ENCODE data around the gene HRK. TPM values are rescaled to one million over a fixed set of nuclear protein-coding genes. Genes with fewer than 3 reads are reported as not detected.

HRK gene
- polyA plus RNA-seq, 4 donors = 0.24 to 0.65 (median 0.45) TPM

GRCh38 chr12:116874324-116874995 lies 6.8 kb downstream of the HRK start:
- DNase-seq (ENCODE audit: low read depth in 4 of 4, low spot score in 3 of 4) = no peak

- no peak for DNase-seq (ENCODE audit: low read depth in 4 of 4, low spot score in 3 of 4)
These were observed 10.9 kb downstream of the HRK start for GRCh38 chr12:116870306-116870705.

- DNase-seq (ENCODE audit: low read depth in 4 of 4, low spot score in 3 of 4) = no peak
These were observed 13.7 kb downstream of the HRK start for GRCh38 chr12:116867523-116867922.

- DNase-seq (ENCODE audit: low read depth in 4 of 4, low spot score in 3 of 4) = no peak
These were observed 16.7 kb downstream of the HRK start for GRCh38 chr12:116864371-116865160.

- DNase-seq (ENCODE audit: low read depth in 4 of 4, low spot score in 3 of 4) = no peak
These were observed 17.9 kb downstream of the HRK start for GRCh38 chr12:116863275-116863767.

GRCh38 chr12:116862167-116862566 lies 19.1 kb downstream of the HRK start:
- DNase-seq (ENCODE audit: low read depth in 4 of 4, low spot score in 3 of 4) = no peak

GRCh38 chr12:116861320-116861719 lies 19.9 kb downstream of the HRK start:
- DNase-seq (ENCODE audit: low read depth in 4 of 4, low spot score in 3 of 4) = no peak

- no peak for DNase-seq (ENCODE audit: low read depth in 4 of 4, low spot score in 3 of 4)
These were observed 21.0 kb downstream of the HRK start for GRCh38 chr12:116860263-116860662.

GRCh38 chr12:116859079-116859478 lies 22.2 kb downstream of the HRK start:
- DNase-seq (ENCODE audit: low read depth in 4 of 4, low spot score in 3 of 4) = no peak

GRCh38 chr12:116856729-116857128 lies 24.5 kb downstream of the HRK start:
- DNase-seq (ENCODE audit: low read depth in 4 of 4, low spot score in 3 of 4) = no peak

GRCh38 chr12:116855744-116856470 lies 25.3 kb downstream of the HRK start:
- no peak for DNase-seq (ENCODE audit: low read depth in 4 of 4, low spot score in 3 of 4)

- DNase-seq (ENCODE audit: low read depth in 4 of 4, low spot score in 3 of 4) = no peak
These were observed 27.7 kb downstream of the HRK start for GRCh38 chr12:116853507-116853906.

- DNase-seq (ENCODE audit: low read depth in 4 of 4, low spot score in 3 of 4) = no peak
These were observed 28.9 kb downstream of the HRK start for GRCh38 chr12:116852303-116852702.

GRCh38 chr12:116849216-116849615 lies 32.0 kb downstream of the HRK start:
- DNase-seq (ENCODE audit: low read depth in 4 of 4, low spot score in 3 of 4) = no peak

GRCh38 chr12:116843085-116843484 lies 38.2 kb downstream of the HRK start:
- DNase-seq (ENCODE audit: low read depth in 4 of 4, low spot score in 3 of 4) = no peak

- DNase-seq (ENCODE audit: low read depth in 4 of 4, low spot score in 3 of 4) = no peak
These were observed 41.9 kb downstream of the HRK start for GRCh38 chr12:116839287-116839830.

- no peak for DNase-seq (ENCODE audit: low read depth in 4 of 4, low spot score in 3 of 4)
These were observed 42.9 kb downstream of the HRK start for GRCh38 chr12:116838365-116838764.

- DNase-seq (ENCODE audit: low read depth in 4 of 4, low spot score in 3 of 4) = no peak
These were observed 44.1 kb downstream of the HRK start for GRCh38 chr12:116837097-116837496.

- no peak for DNase-seq (ENCODE audit: low read depth in 4 of 4, low spot score in 3 of 4)
These were observed 45.8 kb downstream of the HRK start for GRCh38 chr12:116835484-116835883.

GRCh38 chr12:116833474-116833873 lies 47.8 kb downstream of the HRK start:
- no peak for DNase-seq (ENCODE audit: low read depth in 4 of 4, low spot score in 3 of 4)

GRCh38 chr12:116832353-116832752 lies 48.9 kb downstream of the HRK start:
- no peak for DNase-seq (ENCODE audit: low read depth in 4 of 4, low spot score in 3 of 4)

Data from right renal pelvis (tissue), 4 donors.